AG09309 (cell line): ENCODE data around the gene RIGI.
"Not testable (repeated sequence)": the region's sequence is repeated elsewhere in the genome, so short reads cannot be mapped to it uniquely, and the experiment has no call there.

Source experiments
- DNase-seq: peaks from one replicate; pipeline ENCODE4 v3.0.0-alpha.2; 2010; ENCODE audit warnings: low read depth
- H3K4me3 ChIP-seq: 2 replicates; pipeline ENCODE4 v1.5.1; 2011; ENCODE audit warnings: mild to moderate bottlenecking, low read depth, low read length, moderate library complexity; ENCODE audit not compliant: control insufficient read depth
- CTCF ChIP-seq: IDR thresholded peaks from 2 replicates; pipeline ENCODE4 v1.5.1; 2011; ENCODE audit warnings: mild to moderate bottlenecking, low read depth, low read length, inconsistent platforms; ENCODE audit not compliant: insufficient read depth, control insufficient read depth; ENCODE audit errors: missing control alignments

Gene RIGI

GRCh38 chr9:32533336-32533735 is 7.3 kb upstream of the RIGI start:
- H3K4me3 ChIP-seq, result no peak overlapping the region
- DNase-seq, result no peak
- no peak for TF ChIP-seq CTCF

GRCh38 chr9:32526707-32527048 is 682 bp upstream of the RIGI start:
- TF ChIP-seq CTCF, result no peak
- DNase-seq, result no peak
- H3K4me3 ChIP-seq, result peak overlapping the region; percentile 62

GRCh38 chr9:32525709-32526030 is 326 bp downstream of the RIGI start:
- no peak for DNase-seq
- H3K4me3 ChIP-seq, result peak overlapping the region; percentile 62
- TF ChIP-seq CTCF, result no peak

GRCh38 chr9:32524892-32525708 is 896 bp downstream of the RIGI start:
- DNase-seq, result no peak
- no peak for TF ChIP-seq CTCF
- peak overlapping the region; percentile 62 for H3K4me3 ChIP-seq

- DNase-seq, H3K4me3 ChIP-seq: not testable (repeated sequence)
These were observed 1.5 kb downstream of the RIGI start for GRCh38 chr9:32524558-32524891.

- TF ChIP-seq CTCF, result no peak
- H3K4me3 ChIP-seq, result no peak overlapping the region
- no peak for DNase-seq
These were observed 2.1 kb downstream of the RIGI start for GRCh38 chr9:32523910-32524309.

- no peak for DNase-seq
- no peak overlapping the region for H3K4me3 ChIP-seq
- no peak for TF ChIP-seq CTCF
These were observed 7.7 kb downstream of the RIGI start for GRCh38 chr9:32518276-32518675.

- DNase-seq, result no peak
- no peak for TF ChIP-seq CTCF
- no peak overlapping the region for H3K4me3 ChIP-seq
These were observed 9.8 kb downstream of the RIGI start for GRCh38 chr9:32516241-32516640.
